ENCODE measurements around the gene CNGA1.

DNA sequence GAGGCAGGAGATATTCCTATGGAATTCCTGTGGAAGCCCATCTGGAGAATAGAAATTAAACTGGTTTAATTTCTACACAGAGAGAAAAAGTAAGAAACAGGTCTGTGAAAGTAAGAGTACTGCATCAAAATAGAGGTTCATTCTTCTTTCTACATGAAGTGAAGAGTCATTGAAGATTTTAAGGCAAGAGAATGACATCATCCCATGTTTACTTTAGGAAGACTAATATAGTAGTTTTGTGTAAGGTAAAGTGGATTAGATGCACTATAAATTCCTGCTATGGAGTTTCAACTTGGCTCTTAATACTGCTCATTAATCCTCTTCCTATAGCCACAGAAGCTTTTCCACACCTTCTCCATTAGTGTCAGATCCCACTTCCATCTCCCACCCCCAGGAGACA, 47.6 kb downstream of the CNGA1 start:
- TF ChIP-seq ZFP30 (CRISPR knock-in tag; IDR thresholded peaks at IDR 0.05): no peak
- TF ChIP-seq ZC3H10 (CRISPR knock-in tag; IDR thresholded peaks at IDR 0.05): no peak
- TF ChIP-seq SNAI2 (CRISPR knock-in tag; IDR thresholded peaks at IDR 0.05): no peak
- TF ChIP-seq PPARA (CRISPR knock-in tag; IDR thresholded peaks at IDR 0.05; ENCODE audit: borderline replicate concordance): no peak
- TF ChIP-seq ZNF565 (CRISPR knock-in tag; conservative IDR thresholded peaks at IDR 0.05; ENCODE audit: low read depth): no peak
- no peak for TF ChIP-seq ZNF8 (CRISPR knock-in tag; IDR thresholded peaks at IDR 0.05)
- TF ChIP-seq, protein P1, sequence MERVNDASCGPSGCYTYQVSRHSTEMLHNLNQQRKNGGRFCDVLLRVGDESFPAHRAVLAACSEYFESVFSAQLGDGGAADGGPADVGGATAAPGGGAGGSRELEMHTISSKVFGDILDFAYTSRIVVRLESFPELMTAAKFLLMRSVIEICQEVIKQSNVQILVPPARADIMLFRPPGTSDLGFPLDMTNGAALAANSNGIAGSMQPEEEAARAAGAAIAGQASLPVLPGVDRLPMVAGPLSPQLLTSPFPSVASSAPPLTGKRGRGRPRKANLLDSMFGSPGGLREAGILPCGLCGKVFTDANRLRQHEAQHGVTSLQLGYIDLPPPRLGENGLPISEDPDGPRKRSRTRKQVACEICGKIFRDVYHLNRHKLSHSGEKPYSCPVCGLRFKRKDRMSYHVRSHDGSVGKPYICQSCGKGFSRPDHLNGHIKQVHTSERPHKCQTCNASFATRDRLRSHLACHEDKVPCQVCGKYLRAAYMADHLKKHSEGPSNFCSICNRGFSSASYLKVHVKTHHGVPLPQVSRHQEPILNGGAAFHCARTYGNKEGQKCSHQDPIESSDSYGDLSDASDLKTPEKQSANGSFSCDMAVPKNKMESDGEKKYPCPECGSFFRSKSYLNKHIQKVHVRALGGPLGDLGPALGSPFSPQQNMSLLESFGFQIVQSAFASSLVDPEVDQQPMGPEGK (CRISPR knock-in tag; IDR thresholded peaks at IDR 0.05; ENCODE audit: borderline replicate concordance): no peak
- no peak for TF ChIP-seq RARB (CRISPR knock-in tag; IDR thresholded peaks at IDR 0.05)
- TF ChIP-seq, protein P2, sequence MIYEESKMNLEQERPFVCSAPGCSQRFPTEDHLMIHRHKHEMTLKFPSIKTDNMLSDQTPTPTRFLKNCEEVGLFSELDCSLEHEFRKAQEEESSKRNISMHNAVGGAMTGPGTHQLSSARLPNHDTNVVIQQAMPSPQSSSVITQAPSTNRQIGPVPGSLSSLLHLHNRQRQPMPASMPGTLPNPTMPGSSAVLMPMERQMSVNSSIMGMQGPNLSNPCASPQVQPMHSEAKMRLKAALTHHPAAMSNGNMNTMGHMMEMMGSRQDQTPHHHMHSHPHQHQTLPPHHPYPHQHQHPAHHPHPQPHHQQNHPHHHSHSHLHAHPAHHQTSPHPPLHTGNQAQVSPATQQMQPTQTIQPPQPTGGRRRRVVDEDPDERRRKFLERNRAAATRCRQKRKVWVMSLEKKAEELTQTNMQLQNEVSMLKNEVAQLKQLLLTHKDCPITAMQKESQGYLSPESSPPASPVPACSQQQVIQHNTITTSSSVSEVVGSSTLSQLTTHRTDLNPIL (CRISPR knock-in tag; IDR thresholded peaks at IDR 0.05; ENCODE audit: low read depth): no peak
- no peak for TF ChIP-seq ARNTL (CRISPR knock-in tag; IDR thresholded peaks at IDR 0.05; ENCODE audit: borderline replicate concordance, low read depth)
- TF ChIP-seq TCF4 (CRISPR knock-in tag; IDR thresholded peaks at IDR 0.05; ENCODE audit: borderline replicate concordance): no peak
